Neural progenitor cell (in vitro differentiated cells): ENCODE results near the gene CSF2.

Experiments
- CTCF ChIP-seq: fragments of 200-600 bp; sonication (generic); IDR thresholded peaks from 2 replicates; pipeline ENCODE4 v1.5.1; 2017; ENCODE audit warnings: antibody characterized with exemption, mild to moderate bottlenecking
- EZH2 ChIP-seq: fragments of 200-600 bp; sonication (generic); IDR thresholded peaks from 2 replicates; pipeline ENCODE4 v1.6.1; 2017; ENCODE audit warnings: antibody characterized with exemption, mild to moderate bottlenecking, moderate library complexity

GRCh38 chr5:132099076-132099748, 25.6 kb downstream of the CSF2 start:
- TF ChIP-seq CTCF (no peak), EZH2 (no peak)
